Suppressor macrophage (primary cell): ENCODE results near the gene GAK.

Source experiments
- DNase-seq, 4 experiments: peaks; one replicate each; pipeline ENCODE4 v3.0.0-alpha.2; 2020 to 2022

Gene GAK

DNA sequence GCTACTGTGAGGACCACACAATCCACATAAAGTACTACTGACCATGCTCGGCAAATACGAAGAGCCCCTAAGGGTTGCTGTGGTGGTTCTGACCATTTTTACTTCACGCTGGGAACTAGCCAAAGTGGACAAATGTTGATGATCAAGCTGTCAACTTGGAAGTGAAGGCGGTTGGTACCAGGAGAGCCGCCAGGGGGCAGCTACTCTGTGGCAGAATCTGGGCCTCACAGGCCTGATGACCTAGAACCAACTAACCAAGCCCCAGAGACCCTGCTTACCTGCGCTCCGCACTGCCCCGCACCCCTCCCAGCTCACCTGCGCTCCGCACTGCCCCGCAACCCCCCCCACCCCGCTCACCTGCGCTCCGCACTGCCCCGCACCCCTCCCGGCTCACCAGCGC, 5.6 kb downstream of the GAK start:
- DNase-seq, result peak in 1 of 4 experiments; percentile 6

- no peak for DNase-seq
Observed at GRCh38 chr4:925771-926500, 6.2 kb downstream of the GAK start.

DNA sequence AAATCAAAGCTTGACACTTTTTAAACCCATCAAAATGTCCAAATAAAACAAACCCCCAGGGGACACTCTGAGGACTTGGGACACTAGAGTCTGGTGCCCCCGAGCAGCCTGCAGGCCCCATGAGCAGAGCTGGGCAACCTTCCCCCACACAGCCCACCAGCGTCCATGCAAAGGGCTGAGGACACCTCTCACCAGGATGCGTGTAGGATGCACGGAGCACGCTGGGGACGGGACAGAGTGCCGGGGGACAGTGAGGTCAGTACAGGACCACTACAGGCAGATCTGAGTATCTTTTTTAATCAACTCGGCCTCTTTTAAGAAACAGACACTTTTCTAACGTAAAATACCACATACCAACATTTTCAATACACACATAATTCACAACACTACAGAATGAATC, 6.9 kb downstream of the GAK start:
- no peak for DNase-seq

- DNase-seq, result peak; percentile 19 to 72 (median 56)
Observed at GRCh38 chr4:924107-925096, 7.7 kb downstream of the GAK start.

- DNase-seq, result no peak
Observed at GRCh38 chr4:921830-922331, 10.2 kb downstream of the GAK start.

- peak in 3 of 4 experiments; percentile 28 to 50 (median 30) for DNase-seq
Observed at GRCh38 chr4:919004-919680, 13.0 kb downstream of the GAK start.

DNA sequence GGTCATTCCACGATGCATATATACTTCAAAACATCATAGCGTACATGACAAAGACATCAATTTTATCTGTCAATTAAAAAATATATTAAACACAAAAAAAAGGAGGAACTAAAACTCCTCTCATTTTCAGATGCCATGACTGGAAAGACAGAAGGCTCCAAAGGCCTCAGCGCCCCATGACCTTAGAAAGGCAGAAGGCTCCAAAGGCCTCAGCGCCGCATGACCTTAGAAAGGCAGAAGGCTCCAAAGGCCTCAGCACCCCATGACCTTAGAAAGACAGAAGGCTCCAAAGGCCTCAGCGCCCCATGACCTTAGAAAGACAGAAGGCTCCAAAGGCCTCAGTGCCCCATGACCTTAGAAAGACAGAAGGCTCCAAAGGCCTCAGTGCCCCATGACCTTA, 13.5 kb downstream of the GAK start:
- peak; percentile 46 to 65 (median 58) for DNase-seq

DNA sequence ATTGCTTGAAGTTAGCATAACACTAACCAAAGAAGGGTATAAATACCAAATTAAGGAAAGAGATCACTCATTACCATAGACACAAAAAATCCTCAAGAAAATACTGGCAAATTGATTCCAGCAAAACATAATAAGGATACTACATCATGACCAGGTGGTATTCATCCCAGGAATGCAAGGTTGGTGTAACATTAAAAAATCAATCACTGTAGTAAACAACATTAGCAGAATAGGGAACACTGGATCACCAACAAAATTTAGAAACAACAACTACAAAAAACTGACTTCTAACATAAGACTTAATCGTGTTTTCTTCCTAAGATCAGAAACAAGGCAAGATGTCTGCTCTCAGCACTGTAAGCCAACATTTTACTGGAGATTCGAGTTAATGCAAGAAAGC, 14.1 kb downstream of the GAK start:
- no peak for DNase-seq

DNA sequence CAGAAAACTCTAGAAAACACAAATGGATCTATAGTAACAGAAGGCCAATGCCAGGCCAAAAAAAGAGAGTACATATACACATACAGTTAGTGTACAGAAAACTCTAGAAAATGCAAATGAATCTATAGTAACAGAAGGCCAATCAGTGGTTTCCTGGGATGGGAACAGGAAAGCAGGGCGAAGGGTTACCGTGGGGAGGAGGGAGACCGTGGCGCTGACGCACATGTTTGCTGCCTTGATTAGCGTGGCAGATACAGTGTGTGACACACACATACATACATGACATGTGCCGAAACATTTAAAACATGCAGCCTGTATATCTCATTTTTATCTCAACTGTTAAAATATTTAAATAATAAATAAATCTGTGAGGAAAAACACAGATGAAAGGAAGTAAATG, 14.7 kb downstream of the GAK start:
- no peak for DNase-seq

GRCh38 chr4:915595-915994, 16.5 kb downstream of the GAK start:
- peak; percentile 71 to 80 (median 78) for DNase-seq

- peak; percentile 50 to 67 (median 62) for DNase-seq
Observed at GRCh38 chr4:915041-915474, 17.1 kb downstream of the GAK start.

DNA sequence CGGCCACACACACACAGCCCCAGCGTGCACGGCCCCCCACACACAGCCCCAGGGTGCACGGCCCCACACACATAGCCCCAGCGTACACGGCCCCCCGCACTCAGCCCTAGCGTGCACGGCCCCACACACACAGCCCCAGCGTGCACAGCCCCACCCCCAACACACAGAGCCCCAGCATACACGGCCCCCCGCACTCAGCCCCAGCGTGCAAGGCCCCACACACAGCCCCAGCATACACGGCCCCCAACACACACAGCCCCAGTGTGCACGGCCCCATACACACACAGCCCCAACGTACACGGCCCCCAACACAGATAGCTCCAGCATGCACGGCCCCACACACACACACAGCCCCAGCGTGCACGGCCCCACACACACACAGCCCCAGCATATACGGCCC, 17.6 kb downstream of the GAK start:
- no peak for DNase-seq

- no peak for DNase-seq
Observed at GRCh38 chr4:913280-913618, 18.9 kb downstream of the GAK start.

GRCh38 chr4:912548-913279, 19.4 kb downstream of the GAK start:
- DNase-seq, result no peak

DNA sequence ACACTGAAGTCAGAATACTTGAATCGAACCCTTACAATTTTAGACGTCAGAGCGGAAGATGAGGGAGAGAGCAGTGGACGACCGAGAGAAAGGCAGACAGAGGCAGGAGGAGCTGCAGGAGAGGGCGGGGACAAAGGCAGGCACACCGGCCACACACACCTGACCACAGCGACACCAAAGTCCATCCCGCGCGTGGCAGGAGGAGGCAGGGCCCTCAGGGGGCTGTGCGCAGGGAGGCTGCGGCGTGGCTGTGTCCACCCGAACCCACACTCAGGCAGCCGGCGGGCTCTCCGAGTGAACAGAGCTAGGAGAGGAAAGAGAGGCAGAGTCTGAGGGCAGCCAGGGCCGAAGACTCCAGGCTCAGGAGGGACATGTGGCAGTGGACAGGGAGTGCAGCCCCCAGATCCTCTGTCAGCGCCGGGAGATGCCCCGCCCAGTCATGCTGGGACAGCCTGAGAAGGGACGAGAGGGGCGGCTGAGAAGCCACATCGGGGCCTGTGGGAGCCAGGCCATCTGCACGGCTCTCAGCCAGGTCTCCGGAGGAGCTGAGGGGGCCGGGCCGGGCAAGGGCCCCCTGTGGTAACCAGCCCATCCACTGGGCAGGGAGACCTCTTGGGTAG, 20.1 kb downstream of the GAK start:
- no peak for DNase-seq

- DNase-seq, result no peak
Observed at GRCh38 chr4:911221-911751, 20.8 kb downstream of the GAK start.

DNA sequence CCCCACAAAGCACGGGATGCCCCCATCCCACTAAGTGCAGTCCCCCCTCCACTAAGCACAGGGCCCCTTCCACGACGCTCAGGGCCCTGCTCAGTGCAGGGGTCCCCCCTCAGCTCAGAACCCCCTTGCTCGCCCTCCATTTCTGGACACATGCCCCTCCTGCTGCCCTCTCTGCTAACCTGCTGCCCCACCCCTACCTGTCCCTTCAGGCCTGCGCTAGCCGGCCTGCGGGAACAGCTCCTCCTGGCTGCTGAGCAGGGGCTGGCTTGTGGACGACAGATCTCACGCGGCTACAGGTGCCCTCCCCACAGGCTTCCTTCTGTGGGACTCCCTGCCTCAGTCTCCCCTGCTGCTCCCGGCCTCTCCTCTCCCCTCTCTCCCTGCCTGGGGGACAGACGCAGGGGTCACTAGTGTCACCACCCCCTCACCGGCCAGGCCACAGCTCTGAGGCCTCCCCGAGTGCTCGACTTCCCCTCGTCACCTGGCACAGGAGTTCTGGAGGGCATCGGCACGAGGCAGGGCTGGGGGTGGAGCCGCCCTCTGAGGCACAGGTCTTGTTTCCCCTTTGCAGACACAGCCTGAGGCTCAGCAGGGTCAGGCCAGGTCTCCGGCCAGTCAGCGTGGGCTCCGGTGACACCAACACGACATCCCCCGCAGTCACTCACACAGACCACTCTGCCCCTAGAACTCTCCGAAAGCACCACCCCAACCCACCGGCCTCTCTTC, 21.6 kb downstream of the GAK start:
- no peak for DNase-seq

GRCh38 chr4:909821-910220, 22.3 kb downstream of the GAK start:
- DNase-seq, result no peak

- no peak for DNase-seq
Observed at GRCh38 chr4:909131-909571, 23.0 kb downstream of the GAK start.

DNA sequence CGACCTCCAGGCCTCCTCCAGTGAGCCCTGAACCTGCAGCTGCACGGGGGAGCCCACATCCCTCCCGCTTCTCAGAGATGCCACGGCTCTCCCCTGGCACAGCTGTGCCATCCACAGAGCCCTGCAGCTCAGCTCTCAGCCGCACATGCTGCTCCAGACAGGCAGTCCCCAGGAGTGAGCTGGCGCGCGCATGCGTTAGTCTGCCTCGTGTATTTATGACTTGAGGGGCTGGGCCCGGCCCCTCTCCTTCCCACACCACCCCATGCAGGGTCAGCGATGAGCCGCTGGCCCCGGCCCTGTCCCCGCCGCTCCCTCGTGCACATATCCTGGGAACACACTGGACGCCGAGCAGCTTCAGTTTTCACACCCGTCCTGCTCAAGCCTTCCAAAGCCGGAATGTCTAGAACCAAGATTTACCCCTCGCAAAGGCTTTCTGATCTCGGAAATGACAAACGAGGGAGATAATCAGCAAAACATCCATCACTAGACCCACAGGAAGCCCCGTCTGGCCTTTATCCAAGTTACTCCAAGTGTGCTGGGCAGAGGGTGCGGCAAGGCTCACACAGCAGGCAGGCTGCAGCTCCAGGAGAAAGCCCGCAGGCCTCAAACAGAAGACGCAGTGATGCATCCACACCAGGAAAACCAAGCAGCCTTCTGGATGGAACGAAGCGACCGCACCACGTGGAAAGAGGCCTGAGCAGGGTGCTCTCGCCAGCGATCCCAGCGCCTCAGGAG, 24.3 kb downstream of the GAK start:
- no peak for DNase-seq
